ENCODE data around the gene MKI67.
A peak's percentile ranks its signal among the peaks of the same experiment; 100 is the strongest.
"Not testable (repeated sequence)": the region's sequence is repeated elsewhere in the genome, so short reads cannot be mapped to it uniquely, and the experiment has no call there.

Gene MKI67

GRCh38 chr10:128125944-128126764, at the start of gene MKI67:
MKI67 (minus strand) TSS chr10:128126423; CDS start chr10:128125667, 756 bp downstream.
- DNase-seq (ENCODE audit: low read depth): peak; percentile 72

- DNase-seq (ENCODE audit: low read depth): no peak
Measured at GRCh38 chr10:128174581-128175559, 48.6 kb upstream of the MKI67 start.

DNA sequence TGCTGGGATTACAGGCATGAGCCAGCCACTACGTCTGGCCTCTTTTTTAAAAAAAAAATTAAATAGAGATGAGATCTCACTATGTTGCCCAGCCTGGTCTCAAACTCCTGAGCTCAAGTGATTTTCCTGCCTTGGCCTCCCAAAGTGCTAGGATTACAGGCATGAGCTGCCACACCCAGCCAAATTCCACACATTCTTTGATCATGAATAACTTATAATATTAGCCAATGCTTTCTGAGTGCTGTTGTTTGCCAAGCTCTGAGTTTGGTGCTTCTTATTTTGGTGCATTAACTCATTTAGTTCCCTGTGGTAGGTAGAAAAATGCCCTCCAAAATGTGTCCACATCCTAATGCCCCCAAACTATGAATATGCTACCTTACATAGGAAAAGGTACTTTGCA, 47.2 kb upstream of the MKI67 start:
- DNase-seq (ENCODE audit: low read depth): no peak

DNA sequence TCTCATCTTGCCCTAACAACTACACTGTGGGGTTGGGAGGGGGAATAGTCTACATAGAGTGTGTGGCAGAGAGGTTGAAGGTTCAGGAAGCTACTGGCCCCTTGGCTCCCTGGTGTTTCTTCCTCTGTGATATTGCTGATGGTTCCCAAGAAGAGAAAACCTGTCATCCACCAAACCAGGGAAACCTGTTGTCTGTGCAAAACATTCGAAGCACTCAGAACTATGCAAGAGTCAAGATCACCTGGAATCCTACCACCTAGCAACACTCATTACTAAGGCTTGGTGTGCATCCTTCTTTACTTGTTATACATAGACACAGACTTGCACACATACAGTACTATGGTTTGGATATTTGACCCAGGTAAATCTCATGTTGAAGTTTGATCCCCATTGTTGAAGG, 46.5 kb upstream of the MKI67 start:
- DNase-seq (ENCODE audit: low read depth): no peak

- DNase-seq (ENCODE audit: low read depth): no peak
Measured at GRCh38 chr10:128169811-128170379, 43.7 kb upstream of the MKI67 start.

GRCh38 chr10:128167926-128168520, 41.8 kb upstream of the MKI67 start:
- no peak for DNase-seq (ENCODE audit: low read depth)

GRCh38 chr10:128167123-128167522, 40.9 kb upstream of the MKI67 start:
- DNase-seq (ENCODE audit: low read depth): not testable (repeated sequence)

GRCh38 chr10:128166151-128166550, 39.9 kb upstream of the MKI67 start:
- no peak for DNase-seq (ENCODE audit: low read depth)

DNA sequence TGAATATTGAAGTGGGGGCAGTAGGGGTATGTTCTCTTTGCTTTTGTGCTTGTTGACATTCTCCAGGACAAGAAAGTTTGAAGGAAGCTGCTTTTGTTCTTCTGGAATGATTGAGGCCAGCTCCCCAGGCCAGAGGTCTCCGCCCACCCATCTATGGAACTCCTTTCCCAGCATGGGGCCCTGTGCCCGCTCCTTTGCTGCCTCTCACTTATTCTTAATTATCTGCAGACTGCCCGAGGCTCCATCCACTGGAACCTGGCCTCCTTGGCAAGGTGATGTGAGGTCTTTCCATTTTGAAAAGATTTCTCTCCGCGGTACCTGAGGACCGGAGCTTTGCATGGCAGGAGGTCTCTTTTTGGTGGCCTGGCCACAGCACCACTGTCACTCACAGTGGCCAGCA, 39.3 kb upstream of the MKI67 start:
- no peak for DNase-seq (ENCODE audit: low read depth)

DNA sequence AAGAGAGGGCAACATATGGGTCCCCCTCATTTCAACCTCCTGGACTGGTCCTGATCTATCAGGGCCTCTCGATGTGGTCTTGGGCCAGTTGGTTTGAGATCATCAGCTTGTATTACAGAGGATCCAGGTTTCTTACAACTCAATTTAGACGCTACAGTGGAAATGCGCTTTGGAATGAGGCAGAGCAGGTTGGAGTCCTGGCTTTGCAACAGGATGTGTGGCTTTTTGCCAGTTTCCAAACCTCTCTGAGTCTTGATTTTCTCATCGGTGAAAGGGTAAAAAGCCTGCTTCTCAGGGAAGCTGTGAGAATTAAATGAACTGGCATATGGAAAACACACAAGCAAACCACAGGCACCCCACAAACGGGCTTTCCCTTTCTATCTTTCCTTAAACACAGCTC, 37.5 kb upstream of the MKI67 start:
- no peak for DNase-seq (ENCODE audit: low read depth)

GRCh38 chr10:128161031-128161430, 34.8 kb upstream of the MKI67 start:
- DNase-seq (ENCODE audit: low read depth): no peak

DNA sequence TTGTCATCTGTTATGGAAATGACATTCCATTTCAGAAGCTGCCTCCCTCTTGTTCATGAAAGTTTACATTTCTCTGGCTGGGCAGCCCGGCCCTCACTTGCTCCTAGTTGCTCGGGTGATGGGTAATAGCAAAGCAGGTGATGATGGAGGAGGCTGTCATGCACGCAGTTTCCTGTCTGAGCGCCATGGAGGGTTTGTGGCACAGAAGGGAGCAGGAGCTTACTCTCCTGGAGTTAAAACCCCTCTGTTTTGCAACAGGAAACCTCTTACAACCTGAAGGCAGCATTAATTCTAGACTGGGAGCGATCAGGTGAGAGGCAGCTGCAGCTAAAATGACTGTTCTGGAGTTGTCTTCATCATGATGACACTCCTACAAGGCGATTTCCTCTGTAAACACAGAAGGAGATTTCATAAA, 34.1 kb upstream of the MKI67 start:
- DNase-seq (ENCODE audit: low read depth): no peak

DNA sequence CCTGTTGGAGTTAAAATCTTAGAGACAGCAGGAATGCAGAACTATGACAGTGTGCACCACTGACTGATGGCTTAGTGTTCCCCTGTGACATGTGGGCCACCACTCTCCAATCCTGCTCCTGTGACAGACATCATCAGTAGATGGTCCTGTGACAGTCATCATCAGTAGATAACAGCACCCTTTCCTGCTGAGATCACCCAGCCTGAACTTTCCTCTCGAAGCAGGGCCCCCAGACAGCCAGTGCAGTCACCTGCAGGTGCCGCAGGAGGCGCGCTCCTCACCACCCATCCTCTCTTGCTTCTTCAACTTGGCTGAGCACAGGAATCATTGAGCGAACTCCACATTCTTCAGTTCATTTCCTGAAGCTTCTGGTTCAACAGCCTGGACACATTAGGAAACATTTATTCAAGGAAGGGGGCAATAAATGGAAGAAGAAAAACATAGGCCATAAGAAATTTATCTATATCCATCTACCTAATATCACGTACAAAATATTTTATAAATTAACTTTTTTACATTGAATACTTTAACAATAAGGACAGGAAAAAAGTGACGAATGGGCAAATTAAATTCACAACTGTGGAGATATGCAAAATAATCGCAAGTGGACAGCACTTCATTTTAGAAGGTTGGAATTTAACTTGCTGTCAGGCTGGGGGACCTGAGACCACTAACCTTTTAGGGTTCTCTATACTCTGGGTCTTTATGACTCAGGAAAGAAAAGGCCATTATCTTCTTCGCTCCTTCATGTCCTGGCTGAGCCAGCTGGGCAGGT, 32.0 kb upstream of the MKI67 start:
- DNase-seq (ENCODE audit: low read depth): no peak

DNA sequence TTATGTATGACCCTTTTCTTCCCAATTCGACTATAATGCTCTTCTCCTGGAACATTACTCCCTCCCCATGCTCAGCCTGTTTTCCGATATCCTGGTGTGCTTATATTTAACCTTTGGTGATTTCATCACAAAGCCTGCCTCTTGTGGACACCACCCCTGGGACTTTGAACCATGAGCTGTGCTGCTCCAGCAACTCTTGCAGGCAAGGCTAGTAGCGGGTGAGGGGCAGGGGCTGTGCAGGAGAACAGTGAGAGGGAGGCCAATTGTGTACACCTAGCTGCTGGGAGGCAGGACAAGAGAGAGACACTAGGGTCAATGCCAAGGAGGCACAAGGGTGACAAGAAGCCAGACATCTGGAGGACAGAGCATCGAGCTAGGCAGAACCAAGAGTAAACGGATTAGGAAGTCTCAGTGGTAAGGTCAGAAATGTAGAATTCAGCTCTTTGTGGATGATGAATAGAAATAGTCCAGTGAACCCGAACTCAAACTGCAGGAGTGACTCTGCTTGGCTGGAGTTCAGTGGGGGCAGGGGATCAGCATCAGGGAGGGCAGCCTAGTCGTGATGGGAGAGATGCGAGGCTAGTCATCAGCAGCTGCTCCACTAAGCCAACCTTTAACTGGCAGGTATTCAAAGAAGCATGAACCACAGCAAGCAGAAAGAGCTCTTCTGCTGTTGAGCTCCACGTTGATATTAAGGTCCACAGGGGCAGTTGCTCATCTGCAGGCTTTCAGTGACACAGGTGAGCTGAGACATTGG, 31.0 kb upstream of the MKI67 start:
- no peak for DNase-seq (ENCODE audit: low read depth)

- no peak for DNase-seq (ENCODE audit: low read depth)
Measured at GRCh38 chr10:128152741-128153580, 26.7 kb upstream of the MKI67 start.

- DNase-seq (ENCODE audit: low read depth): no peak
Measured at GRCh38 chr10:128151031-128151430, 24.8 kb upstream of the MKI67 start.

DNA sequence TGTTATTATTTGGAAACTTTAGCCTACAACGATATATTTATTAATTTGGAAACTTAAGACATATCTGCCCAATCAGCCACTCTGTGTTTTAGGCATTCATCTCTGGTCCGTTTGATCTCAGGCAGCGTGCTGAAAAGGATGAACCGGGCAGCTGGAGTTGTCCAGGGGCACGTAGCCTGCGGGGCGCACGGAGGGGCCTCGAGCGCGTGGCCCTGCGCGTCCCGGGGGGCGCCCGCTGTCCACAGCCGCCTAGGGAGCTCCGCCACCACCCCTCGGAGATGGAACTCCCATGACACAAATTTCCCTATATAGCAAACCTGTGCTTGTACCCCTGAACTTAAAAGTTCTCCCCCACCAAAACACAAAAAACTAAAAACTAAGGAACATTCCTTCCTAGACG, 24.3 kb upstream of the MKI67 start:
- no peak for DNase-seq (ENCODE audit: low read depth)

DNA sequence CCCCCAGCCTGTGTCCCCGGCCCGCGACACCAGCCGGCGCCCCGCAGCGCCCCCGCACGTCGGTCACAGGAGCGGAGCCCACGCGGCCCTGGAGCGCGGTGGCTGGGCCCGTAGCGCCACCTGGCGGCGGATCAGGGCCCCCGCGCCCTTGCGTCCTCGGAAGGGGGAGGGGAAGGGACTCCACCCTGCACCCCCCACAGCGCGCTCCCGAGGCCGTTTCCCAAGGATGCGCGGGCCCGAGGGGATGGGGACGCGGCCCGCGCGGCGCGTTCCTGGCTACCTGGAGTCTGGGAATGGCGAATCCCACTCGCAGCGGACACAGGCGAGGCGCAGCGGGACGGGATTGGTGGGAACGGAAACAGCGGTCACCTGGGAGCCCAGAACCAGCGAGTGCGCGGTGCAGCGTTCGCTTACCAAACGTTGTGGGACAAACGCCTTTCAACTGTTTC, 23.8 kb upstream of the MKI67 start:
- DNase-seq (ENCODE audit: low read depth): peak; percentile 44

GRCh38 chr10:128149267-128150014, 23.2 kb upstream of the MKI67 start:
- DNase-seq (ENCODE audit: low read depth): no peak

Measured in stimulated activated CD8-positive, alpha-beta memory T cell treated with anti-CD3 and anti-CD28 coated beads, Interleukin-15, amount 100 ng/mL, for 1 hour (primary cell).